Measurements from ENCODE around the gene PCDHGA1.

The PCDHGA1 gene

GRCh38 chr5:141485321-141486055, 155.2 kb downstream of the PCDHGA1 start:
- no peak for DNase-seq (ENCODE audit: extremely low read depth, low read depth)
- H3K4me3 ChIP-seq (replicated peaks; ENCODE audit: low read depth, low read length), result no peak overlapping the region
- no peak for TF ChIP-seq CTCF (IDR thresholded peaks at IDR 0.05; ENCODE audit: low read depth, low read length, missing control alignments)

- TF ChIP-seq CTCF (IDR thresholded peaks at IDR 0.05; ENCODE audit: low read depth, low read length, missing control alignments), result no peak
- no peak overlapping the region for H3K4me3 ChIP-seq (replicated peaks; ENCODE audit: low read depth, low read length)
- no peak for DNase-seq (ENCODE audit: extremely low read depth, low read depth)
Measured at GRCh38 chr5:141486091-141486490, 155.8 kb downstream of the PCDHGA1 start.

GRCh38 chr5:141487131-141487530, 156.8 kb downstream of the PCDHGA1 start:
- TF ChIP-seq CTCF (IDR thresholded peaks at IDR 0.05; ENCODE audit: low read depth, low read length, missing control alignments), result no peak
- no peak overlapping the region for H3K4me3 ChIP-seq (replicated peaks; ENCODE audit: low read depth, low read length)
- DNase-seq (ENCODE audit: extremely low read depth, low read depth), result no peak

- no peak for DNase-seq (ENCODE audit: extremely low read depth, low read depth)
- no peak for TF ChIP-seq CTCF (IDR thresholded peaks at IDR 0.05; ENCODE audit: low read depth, low read length, missing control alignments)
- H3K4me3 ChIP-seq (replicated peaks; ENCODE audit: low read depth, low read length), result no peak within 1 kb of the TSS
Measured at GRCh38 chr5:141488591-141489561, 158.6 kb downstream of the PCDHGA1 start, which contains the start of gene PCDHGC5. Gene PCDHGC5, plus strand, starts transcription at chr5:141489081. Its CDS starts 160 bp downstream, at chr5:141489241.

- no peak for TF ChIP-seq CTCF (IDR thresholded peaks at IDR 0.05; ENCODE audit: low read depth, low read length, missing control alignments)
- H3K4me3 ChIP-seq (replicated peaks; ENCODE audit: low read depth, low read length), result no peak overlapping the region
- DNase-seq (ENCODE audit: extremely low read depth, low read depth), result no peak
Measured at GRCh38 chr5:141489841-141490240, 159.5 kb downstream of the PCDHGA1 start.

GRCh38 chr5:141490271-141490670, 160.0 kb downstream of the PCDHGA1 start:
- no peak for DNase-seq (ENCODE audit: extremely low read depth, low read depth)
- no peak for TF ChIP-seq CTCF (IDR thresholded peaks at IDR 0.05; ENCODE audit: low read depth, low read length, missing control alignments)
- H3K4me3 ChIP-seq (replicated peaks; ENCODE audit: low read depth, low read length), result no peak overlapping the region

Data from HFF-Myc (cell line).